Thoracic aorta (tissue), 2 donors: Measurements from ENCODE around the gene ACVRL1. TPM values are rescaled to one million over a fixed set of nuclear protein-coding genes. Genes with fewer than 3 reads are reported as not detected.
A peak's percentile ranks its signal among the peaks of the same experiment; 100 is the strongest.

Experiments used
- ATAC-seq: fragments of 150-250 bp; one replicate; pipeline ENCODE4 v1.8.0; 2017; ENCODE audit warnings: low read depth; ENCODE audit not compliant: insufficient number of reproducible peaks, low FRiP score
- DNase-seq: peaks from one replicate; pipeline ENCODE4 v3.0.0-alpha.2; 2020; ENCODE audit warnings: low spot score
- H3K27ac ChIP-seq, 2 donors: fragments of 200-600 bp; sonication (generic); 1 replicate in 1 of 2; 2 replicates in 1 of 2; pipeline ENCODE4 v1.5.1; 2016; ENCODE audit warnings: mild to moderate bottlenecking in 2 of 2, moderate library complexity in 2 of 2
- H3K27me3 ChIP-seq: fragments of 200-600 bp; sonication (generic); replicated peaks from 2 replicates; pipeline ENCODE4 v1.6.0; 2016; ENCODE audit warnings: mild to moderate bottlenecking; ENCODE audit not compliant: insufficient read depth
- H3K36me3 ChIP-seq: fragments of 200-600 bp; sonication (generic); one replicate; pipeline ENCODE4 v1.5.1; 2016
- H3K4me1 ChIP-seq, 2 donors: fragments of 200-600 bp; sonication (generic); 1 replicate in 1 of 2; 2 replicates in 1 of 2; pipeline versions ENCODE4 v1.5.1 to v1.6.0; 2016; ENCODE audit warnings: low read depth in 2 of 2, mild to moderate bottlenecking in 1 of 2; ENCODE audit not compliant: control insufficient read depth in 1 of 2
- H3K4me3 ChIP-seq: fragments of 200-600 bp; sonication (generic); 2 replicates; pipeline ENCODE4 v1.5.1; 2016; ENCODE audit warnings: mild to moderate bottlenecking
- H3K9me3 ChIP-seq: fragments of 200-600 bp; sonication (generic); 2 replicates; pipeline ENCODE4 v1.5.1; 2016
- CTCF ChIP-seq: fragments of 200-600 bp; sonication (generic); IDR thresholded peaks from one replicate; pipeline ENCODE4 v1.5.1; 2019; ENCODE audit warnings: antibody characterized with exemption
- total RNA-seq, 2 donors: library from RNA; depleted of rRNA; stranded (reverse); fragments of >200 nt; gene quantifications; one replicate each; pipeline versions ENCODE4 v1.1.0 to v1.2.3, GENCODE V29; 2016

The ACVRL1 gene
- total RNA-seq, 2 donors from 2014 or later = 81.4 to 90.2 TPM

GRCh38 chr12:51906430-51907082, 748 bp upstream of the ACVRL1 start:
- no peak for DNase-seq
- no peak for TF ChIP-seq CTCF
- peak overlapping the region; percentile 58 to 60 for H3K27ac ChIP-seq
- no peaks in the 10 kb centered on the region for H3K27me3 ChIP-seq
- no peaks in the 10 kb centered on the region for H3K9me3 ChIP-seq
- ATAC-seq = no peak
- peak overlapping the region; percentile 75 for H3K4me3 ChIP-seq
- H3K36me3 ChIP-seq = no peaks in the 10 kb centered on the region
- H3K4me1 ChIP-seq = peaks cover 0 to 25% of the 10 kb centered on the region in 2 donors

- peaks cover 0 to 25% of the 10 kb centered on the region in 2 donors for H3K4me1 ChIP-seq
- ATAC-seq = no peak
- no peaks in the 10 kb centered on the region for H3K36me3 ChIP-seq
- no peaks in the 10 kb centered on the region for H3K27me3 ChIP-seq
- H3K27ac ChIP-seq = peak overlapping the region; percentile 58 to 60
- peak overlapping the region; percentile 75 for H3K4me3 ChIP-seq
- no peak for DNase-seq
- no peak for TF ChIP-seq CTCF
- no peaks in the 10 kb centered on the region for H3K9me3 ChIP-seq
Observed at GRCh38 chr12:51907856-51908425, 637 bp downstream of the ACVRL1 start.

- no peaks in the 10 kb centered on the region for H3K36me3 ChIP-seq
- ATAC-seq = no peak
- no peak for TF ChIP-seq CTCF
- DNase-seq = no peak
- peaks cover 0 to 25% of the 10 kb centered on the region in 2 donors for H3K4me1 ChIP-seq
- H3K27ac ChIP-seq = no peak overlapping the region
- no peaks in the 10 kb centered on the region for H3K27me3 ChIP-seq
- H3K4me3 ChIP-seq = no peak overlapping the region
- H3K9me3 ChIP-seq = no peaks in the 10 kb centered on the region
Observed at GRCh38 chr12:51908876-51909592, 1.7 kb downstream of the ACVRL1 start.

GRCh38 chr12:51910168-51910567, 2.9 kb downstream of the ACVRL1 start:
- H3K27me3 ChIP-seq = no peaks in the 10 kb centered on the region
- no peaks in the 10 kb centered on the region for H3K9me3 ChIP-seq
- no peak overlapping the region for H3K4me3 ChIP-seq
- H3K27ac ChIP-seq = no peak overlapping the region
- TF ChIP-seq CTCF = no peak
- H3K4me1 ChIP-seq = peaks cover 0 to 24% of the 10 kb centered on the region in 2 donors
- no peak for DNase-seq
- no peak for ATAC-seq
- no peaks in the 10 kb centered on the region for H3K36me3 ChIP-seq

GRCh38 chr12:51910691-51911090, 3.4 kb downstream of the ACVRL1 start:
- no peak for DNase-seq
- no peak for TF ChIP-seq CTCF
- Histone ChIP-seq H3K27ac (peak overlapping the region in 1 of 2 donors; percentile 19), H3K4me1 (peaks cover 0 to 21% of the 10 kb centered on the region in 2 donors), H3K36me3 (no peaks in the 10 kb centered on the region), H3K9me3 (no peaks in the 10 kb centered on the region), H3K4me3 (no peak overlapping the region), H3K27me3 (no peaks in the 10 kb centered on the region)
- ATAC-seq = no peak
